T-helper 1 cell treated with Interleukin-12 subunit alpha and Interleukin-12 subunit beta and Interleukin-4 antibody, amounts not matched to agents 30 μg/mL and 1 μg/mL, for 36 hours (primary cell): ENCODE results near the gene COG1.

Experiments
- H3K27ac Mint-ChIP-seq: one replicate; pipeline ENCODE4 v1.8.0; 2021; ENCODE audit warnings: mild to moderate bottlenecking, mixed read lengths
- H3K27me3 Mint-ChIP-seq: one replicate; pipeline ENCODE4 v1.8.0; 2021; ENCODE audit warnings: low read depth, mixed read lengths
- H3K36me3 Mint-ChIP-seq: one replicate; pipeline ENCODE4 v1.8.0; 2021; ENCODE audit warnings: low read depth, mixed read lengths
- H3K4me1 Mint-ChIP-seq: one replicate; pipeline ENCODE4 v1.8.0; 2021; ENCODE audit warnings: low read depth, mixed read lengths
- H3K4me3 Mint-ChIP-seq: one replicate; pipeline ENCODE4 v1.8.0; 2021; ENCODE audit warnings: mild to moderate bottlenecking, moderate library complexity, mixed read lengths
- H3K9me3 Mint-ChIP-seq: one replicate; pipeline ENCODE4 v1.8.0; 2021; ENCODE audit warnings: mixed read lengths

Gene COG1

DNA sequence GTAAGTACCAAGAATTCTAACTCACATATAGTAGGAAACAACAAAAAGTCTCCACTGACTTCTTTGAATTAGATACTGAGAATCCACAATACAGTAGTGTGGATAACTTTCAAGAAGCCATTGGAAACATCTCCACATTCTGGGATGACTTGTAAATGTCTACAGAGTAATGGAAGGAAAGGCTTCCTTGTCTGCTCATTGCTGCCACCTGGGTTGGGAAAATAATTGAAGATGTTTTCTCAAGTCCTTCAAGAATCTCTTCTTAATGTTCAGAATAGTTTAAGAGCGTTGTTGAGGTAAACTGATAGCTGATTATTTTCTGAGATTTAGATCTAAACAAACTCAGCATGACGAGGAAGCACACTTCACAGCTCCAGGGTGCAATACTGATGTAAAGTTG lies 54.9 kb downstream of the COG1 start:
- H3K4me1 Mint-ChIP-seq = no peaks in the 10 kb centered on the region
- H3K27me3 Mint-ChIP-seq = no peaks in the 10 kb centered on the region
- no peak overlapping the region for H3K27ac Mint-ChIP-seq
- H3K36me3 Mint-ChIP-seq = peaks cover 9% of the 10 kb centered on the region
- H3K9me3 Mint-ChIP-seq = no peaks in the 10 kb centered on the region
- no peak overlapping the region for H3K4me3 Mint-ChIP-seq

DNA sequence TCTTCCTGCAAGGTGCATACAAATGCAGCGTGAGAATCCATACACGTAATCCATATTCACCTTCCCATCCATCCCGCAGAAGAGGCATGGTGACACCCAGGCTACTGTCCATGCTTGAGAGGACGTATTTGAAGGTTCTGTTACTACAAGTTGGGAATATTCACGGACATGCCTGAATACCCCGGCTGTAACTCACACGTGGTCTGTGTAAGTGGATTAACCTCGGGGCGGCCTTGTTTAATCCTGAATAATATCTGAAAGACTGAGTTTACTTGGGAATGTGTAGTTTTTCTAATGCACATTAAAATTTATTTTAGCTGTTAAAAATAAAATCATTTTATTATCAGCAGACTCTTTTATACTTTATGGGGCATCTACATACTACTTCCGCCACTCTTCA lies 55.7 kb downstream of the COG1 start:
- Mint-ChIP-seq H3K27me3 (no peaks in the 10 kb centered on the region), H3K27ac (no peak overlapping the region), H3K4me3 (no peak overlapping the region), H3K36me3 (peaks cover 9% of the 10 kb centered on the region), H3K9me3 (no peaks in the 10 kb centered on the region), H3K4me1 (no peaks in the 10 kb centered on the region)

DNA sequence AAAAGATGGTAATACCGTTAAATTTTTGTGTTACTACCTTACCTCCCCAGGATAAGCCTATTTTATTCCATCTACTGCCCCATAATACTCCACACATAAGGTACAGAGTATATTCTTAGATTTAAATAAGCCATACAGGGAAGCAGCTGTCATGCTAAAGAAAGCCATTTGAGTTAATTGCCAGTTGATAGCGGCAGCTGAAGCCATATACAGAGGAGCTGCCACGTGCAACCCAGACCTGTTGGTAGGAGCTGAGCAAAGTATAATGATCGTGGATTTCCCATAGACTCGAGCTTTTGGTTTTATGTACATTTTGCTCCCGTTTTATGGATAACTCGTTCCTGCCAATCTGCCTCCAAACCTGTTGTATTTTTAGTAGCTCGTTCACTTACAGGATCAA lies 56.8 kb downstream of the COG1 start:
- H3K9me3 Mint-ChIP-seq = no peaks in the 10 kb centered on the region
- peaks cover 5% of the 10 kb centered on the region for H3K36me3 Mint-ChIP-seq
- H3K27ac Mint-ChIP-seq = no peak overlapping the region
- H3K4me1 Mint-ChIP-seq = no peaks in the 10 kb centered on the region
- H3K4me3 Mint-ChIP-seq = no peak overlapping the region
- H3K27me3 Mint-ChIP-seq = no peaks in the 10 kb centered on the region

DNA sequence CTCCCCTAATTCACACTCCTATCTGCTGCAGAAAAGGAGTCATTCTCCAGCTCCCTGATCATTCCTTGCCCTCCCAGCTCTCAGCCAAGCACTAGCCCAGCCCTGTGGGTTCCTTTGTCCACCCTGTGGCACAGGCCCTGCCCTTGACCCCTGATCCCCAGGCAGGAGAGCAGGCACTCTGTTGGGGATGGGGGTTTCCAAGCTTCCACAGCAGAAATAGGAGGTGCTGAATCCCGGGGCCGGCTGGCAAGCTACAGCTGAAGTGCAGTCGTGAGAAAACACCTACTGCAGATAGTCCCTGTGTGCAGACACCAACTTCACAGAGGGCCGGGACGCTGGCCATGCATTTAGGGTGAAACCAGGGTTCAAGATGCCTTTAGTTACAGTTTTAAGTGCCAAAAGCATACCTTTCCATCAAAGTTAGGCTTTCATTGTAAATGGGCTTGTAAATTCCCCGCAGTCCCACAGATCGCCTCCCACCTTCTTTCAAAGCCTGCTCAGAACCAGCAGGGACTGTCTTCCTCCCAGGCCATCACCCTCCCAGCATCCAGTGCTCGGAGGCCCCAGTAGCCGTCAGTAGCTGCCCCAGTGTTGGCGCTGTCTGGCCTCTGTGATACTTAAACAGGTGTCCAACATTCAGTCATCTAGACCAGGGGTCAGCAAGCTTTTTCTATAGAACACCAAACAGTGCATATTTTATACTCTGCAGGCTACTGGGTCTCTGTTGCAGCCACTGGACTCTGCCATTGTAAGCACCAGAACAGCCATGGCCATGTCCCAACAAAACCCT lies 58.2 kb downstream of the COG1 start:
- no peak overlapping the region for H3K27ac Mint-ChIP-seq
- H3K9me3 Mint-ChIP-seq = no peaks in the 10 kb centered on the region
- H3K36me3 Mint-ChIP-seq = peaks cover 1% of the 10 kb centered on the region
- H3K4me3 Mint-ChIP-seq = no peak overlapping the region
- H3K4me1 Mint-ChIP-seq = peaks cover 1% of the 10 kb centered on the region
- no peaks in the 10 kb centered on the region for H3K27me3 Mint-ChIP-seq

DNA sequence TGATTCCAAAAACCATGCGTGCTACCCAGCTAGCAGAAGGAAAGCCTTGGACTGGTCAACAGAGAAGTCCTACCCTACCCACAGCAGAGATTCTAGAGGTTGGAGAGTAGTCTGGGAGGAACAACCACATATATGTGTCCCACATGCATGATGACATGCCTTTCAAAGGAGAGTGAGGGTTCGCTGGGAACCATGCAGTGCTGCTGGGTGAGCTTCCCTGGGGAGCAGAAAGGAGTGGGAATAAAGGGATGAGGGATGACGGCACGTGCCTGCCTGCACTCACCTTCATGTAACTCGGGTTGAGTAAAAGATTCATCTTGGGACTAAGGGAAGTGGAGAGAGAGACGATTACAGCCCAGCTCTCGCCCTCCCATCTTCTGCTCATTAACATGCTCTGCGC lies 59.0 kb downstream of the COG1 start:
- Mint-ChIP-seq H3K4me1 (peaks cover 1% of the 10 kb centered on the region), H3K27ac (no peak overlapping the region)

DNA sequence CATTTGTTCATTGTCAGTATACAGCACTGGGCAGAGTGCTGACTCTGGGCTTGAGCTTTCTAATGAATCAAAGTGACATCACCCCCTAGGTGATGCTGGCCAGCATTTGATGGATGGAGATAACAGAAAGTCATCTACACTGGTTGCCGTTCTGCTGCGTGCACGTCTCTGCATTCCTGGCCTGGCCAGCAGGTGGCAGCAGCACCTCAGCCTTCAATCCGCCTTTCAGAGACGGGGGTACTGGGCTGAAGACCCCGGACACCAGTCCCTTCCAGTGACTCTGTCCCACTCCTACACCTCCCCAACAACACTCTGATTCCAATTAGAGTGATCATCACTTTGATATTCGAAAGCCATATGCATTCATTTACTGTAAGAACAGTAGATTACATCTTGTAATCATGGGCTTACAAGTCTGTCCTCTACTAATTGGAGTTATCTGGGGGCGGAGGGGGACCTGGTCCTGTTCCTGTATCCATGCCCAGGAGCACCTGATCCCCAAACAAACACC lies 62.9 kb downstream of the COG1 start:
- H3K4me3 Mint-ChIP-seq = no peak overlapping the region

More for the DNA sequence above, 59.0 kb downstream of the COG1 start:
- Mint-ChIP-seq H3K4me3 (no peak overlapping the region), H3K9me3 (no peaks in the 10 kb centered on the region), H3K27me3 (no peaks in the 10 kb centered on the region), H3K36me3 (peaks cover 1% of the 10 kb centered on the region)

DNA sequence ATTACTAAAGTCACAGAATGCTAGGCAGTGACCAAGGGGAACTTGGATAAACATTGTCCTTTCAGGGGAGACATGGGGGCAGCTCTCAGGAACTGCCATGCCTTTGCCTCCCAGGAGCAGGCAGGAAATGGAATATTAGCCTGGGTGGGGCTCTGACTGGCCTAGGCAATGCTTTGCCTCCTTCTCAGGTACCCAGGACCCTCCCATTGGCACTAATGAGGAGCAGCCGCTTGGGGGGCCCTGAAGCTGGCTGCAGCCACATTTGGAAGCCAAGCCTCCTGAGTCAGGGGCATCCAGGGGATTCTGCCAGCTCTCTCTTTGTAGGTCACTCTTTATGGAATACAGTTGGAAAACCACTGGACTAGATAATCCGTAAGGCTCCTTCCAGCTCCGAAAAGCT lies 63.4 kb downstream of the COG1 start:
- no peak overlapping the region for H3K4me3 Mint-ChIP-seq
- H3K36me3 Mint-ChIP-seq = no peaks in the 10 kb centered on the region
- H3K4me1 Mint-ChIP-seq = peaks cover 1% of the 10 kb centered on the region
- no peaks in the 10 kb centered on the region for H3K9me3 Mint-ChIP-seq
- H3K27ac Mint-ChIP-seq = no peak overlapping the region
- no peaks in the 10 kb centered on the region for H3K27me3 Mint-ChIP-seq

More for the DNA sequence above, 62.9 kb downstream of the COG1 start:
- Mint-ChIP-seq H3K4me1 (peaks cover 1% of the 10 kb centered on the region), H3K27me3 (no peaks in the 10 kb centered on the region), H3K36me3 (no peaks in the 10 kb centered on the region), H3K27ac (no peak overlapping the region), H3K9me3 (no peaks in the 10 kb centered on the region)

DNA sequence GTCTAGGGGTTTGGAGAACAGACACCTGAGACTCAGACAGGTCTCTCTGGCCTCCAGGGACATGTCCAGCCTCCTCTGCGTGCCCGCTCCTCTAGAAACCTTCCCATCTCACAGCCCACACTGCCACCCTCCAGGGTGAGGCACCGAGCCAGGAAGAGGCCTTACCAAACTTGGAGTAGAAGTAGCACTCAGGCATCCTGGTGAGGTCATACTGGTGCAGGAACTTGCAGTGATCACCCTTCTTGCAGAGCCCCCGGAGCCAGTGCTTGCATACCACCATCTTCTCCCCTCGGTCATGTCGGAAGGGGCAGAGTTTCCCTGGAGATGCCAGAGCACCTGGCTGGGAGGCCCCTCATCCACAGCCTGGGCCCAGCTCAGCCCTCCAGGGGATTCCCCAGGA lies 64.7 kb downstream of the COG1 start:
- no peaks in the 10 kb centered on the region for H3K9me3 Mint-ChIP-seq
- peaks cover 1% of the 10 kb centered on the region for H3K4me1 Mint-ChIP-seq
- H3K4me3 Mint-ChIP-seq = no peak overlapping the region
- no peaks in the 10 kb centered on the region for H3K36me3 Mint-ChIP-seq
- H3K27me3 Mint-ChIP-seq = no peaks in the 10 kb centered on the region
- H3K27ac Mint-ChIP-seq = no peak overlapping the region
